SU-DHL-6 (cell line): ENCODE results near the gene MAPK8.

Experiments used
- H2AFZ ChIP-seq: fragments of 200-600 bp; sonication (generic); 2 replicates; pipeline ENCODE4 v1.6.1; 2014; ENCODE audit warnings: low read depth, mild to moderate bottlenecking, moderate library complexity, mixed read lengths, antibody characterized with exemption, low read length; ENCODE audit not compliant: severe bottlenecking
- H3F3A ChIP-seq: fragments of 200-600 bp; shearing (Covaris generic); 2 replicates; pipeline ENCODE4 v1.6.0; 2016; ENCODE audit warnings: antibody characterized with exemption, mild to moderate bottlenecking; ENCODE audit not compliant: insufficient read depth
- H3K27ac ChIP-seq: fragments of 200-600 bp; sonication (generic); 2 replicates; pipeline ENCODE4 v1.5.1; 2016; ENCODE audit warnings: low read depth, mild to moderate bottlenecking, low read length, moderate library complexity, mixed read lengths
- H3K27me3 ChIP-seq: fragments of 200-600 bp; sonication (generic), shearing (Covaris generic); 2 replicates; pipeline ENCODE4 v1.6.0; 2014; ENCODE audit warnings: mild to moderate bottlenecking, low read length
- H3K36me3 ChIP-seq: fragments of 200-600 bp; sonication (generic); 2 replicates; pipeline ENCODE4 v1.6.1; 2014; ENCODE audit warnings: mild to moderate bottlenecking, low read length, mixed read lengths
- H3K4me2 ChIP-seq: fragments of 300-600, 200-600 bp; shearing (Covaris generic), sonication (generic); 2 replicates; pipeline ENCODE4 v1.6.0; 2014; ENCODE audit warnings: low read length, low read depth, mild to moderate bottlenecking; ENCODE audit not compliant: poor library complexity, severe bottlenecking
- H3K4me3 ChIP-seq: fragments of 200-600 bp; sonication (generic); 2 replicates; pipeline ENCODE4 v1.5.1; 2014; ENCODE audit warnings: antibody characterized with exemption, low read length, mild to moderate bottlenecking, mixed read lengths; ENCODE audit not compliant: insufficient read depth, poor library complexity, severe bottlenecking
- H3K79me2 ChIP-seq: fragments of 200-600 bp; sonication (generic); 2 replicates; pipeline ENCODE4 v1.6.1; 2014; ENCODE audit warnings: mild to moderate bottlenecking, low read length, moderate library complexity; ENCODE audit not compliant: insufficient read depth
- H3K9ac ChIP-seq: fragments of 200-600 bp; sonication (generic); 2 replicates; pipeline ENCODE4 v1.7.0; 2014; ENCODE audit warnings: mild to moderate bottlenecking, low read length
- H3K9me2 ChIP-seq: fragments of 200-600 bp; sonication (generic); replicated peaks from 2 replicates; pipeline ENCODE4 v1.6.1; 2014; ENCODE audit warnings: low read length; ENCODE audit not compliant: insufficient read depth
- H3K9me3 ChIP-seq: fragments of 200-600 bp; sonication (generic); 2 replicates; pipeline ENCODE4 v1.6.1; 2014; ENCODE audit warnings: low read length, mixed read lengths; ENCODE audit not compliant: insufficient read depth
- H4K20me1 ChIP-seq: fragments of 200-600 bp; sonication (generic); 2 replicates; pipeline ENCODE4 v1.6.1; 2014; ENCODE audit warnings: low read depth, mild to moderate bottlenecking, antibody characterized with exemption, low read length, moderate library complexity, mixed read lengths
- CTCF ChIP-seq: fragments of 200-600 bp; sonication (generic); IDR thresholded peaks from one replicate; pipeline ENCODE4 v1.5.1; 2017; ENCODE audit warnings: antibody characterized with exemption, mild to moderate bottlenecking, low read length, moderate library complexity; ENCODE audit not compliant: insufficient read depth, poor library complexity, severe bottlenecking
- EZH2phosphoT487 ChIP-seq: fragments of 200-600 bp; sonication (generic), shearing (Covaris generic); conservative IDR thresholded peaks from 2 replicates; pipeline ENCODE4 v1.6.1; 2018; ENCODE audit warnings: mild to moderate bottlenecking, antibody characterized with exemption, low read length, moderate library complexity, mixed read lengths

The MAPK8 gene

GRCh38 chr10:48306265-48306869 lies at the start of gene MAPK8:
Gene MAPK8, plus strand, starts transcription at chr10:48306677. Its CDS starts 94,984 bp downstream, at chr10:48401661.
- no peaks in the 10 kb centered on the region; the same call in 1 of the 2 replicates for H3K79me2 ChIP-seq
- peak within 1 kb of the TSS; percentile 76 for H2AFZ ChIP-seq
- peak within 1 kb of the TSS; percentile 85 for H3K4me3 ChIP-seq
- no peaks in the 10 kb centered on the region for H3K9me3 ChIP-seq
- H3K27me3 ChIP-seq, result no peaks in the 10 kb centered on the region
- peaks cover 9% of the 10 kb centered on the region for H3F3A ChIP-seq
- H3K27ac ChIP-seq, result no peak within 1 kb of the TSS
- no peaks in the 10 kb centered on the region for H3K9me2 ChIP-seq
- H3K36me3 ChIP-seq, result no peaks in the 10 kb centered on the region
- H3K4me2 ChIP-seq, result peak within 1 kb of the TSS; percentile 60
- H4K20me1 ChIP-seq, result peaks cover 14% of the 10 kb centered on the region
- no peak for TF ChIP-seq EZH2phosphoT487
- no peak for TF ChIP-seq CTCF
- peak within 1 kb of the TSS; percentile 79 for H3K9ac ChIP-seq

- no peak overlapping the region for H3K9ac ChIP-seq
- H3K79me2 ChIP-seq, result no peaks in the 10 kb centered on the region
- no peaks in the 10 kb centered on the region for H4K20me1 ChIP-seq
- no peaks in the 10 kb centered on the region for H3K9me2 ChIP-seq
- no peaks in the 10 kb centered on the region for H3F3A ChIP-seq
- no peaks in the 10 kb centered on the region for H3K27me3 ChIP-seq
- H3K27ac ChIP-seq, result no peak overlapping the region
- H3K9me3 ChIP-seq, result no peaks in the 10 kb centered on the region
- no peaks in the 10 kb centered on the region for H3K36me3 ChIP-seq
- no peak overlapping the region for H3K4me2 ChIP-seq
- no peak for TF ChIP-seq CTCF
- TF ChIP-seq EZH2phosphoT487, result no peak
- no peak overlapping the region for H2AFZ ChIP-seq
- H3K4me3 ChIP-seq, result no peak overlapping the region
Observed at GRCh38 chr10:48257407-48257961, 49.0 kb upstream of the MAPK8 start.

GRCh38 chr10:48258105-48258504 lies 48.4 kb upstream of the MAPK8 start:
- Histone ChIP-seq H4K20me1 (no peaks in the 10 kb centered on the region), H3K4me3 (no peak overlapping the region), H3K79me2 (no peaks in the 10 kb centered on the region)

More at GRCh38 chr10:48258105-48258504, 48.4 kb upstream of the MAPK8 start:
- Histone ChIP-seq H3K4me2 (no peak overlapping the region), H3K9me3 (no peaks in the 10 kb centered on the region), H3K27ac (no peak overlapping the region), H3K9me2 (no peaks in the 10 kb centered on the region), H3K9ac (no peak overlapping the region), H3K36me3 (no peaks in the 10 kb centered on the region), H2AFZ (no peak overlapping the region), H3F3A (no peaks in the 10 kb centered on the region), H3K27me3 (no peaks in the 10 kb centered on the region)
- TF ChIP-seq CTCF, result no peak
